HG03025 (cell line): Measurements from ENCODE around the gene TMEM40.

Experiments
- ATAC-seq: cut with Tn5 transposase; IDR thresholded peaks from one replicate; pipeline ENCODE4 v1.9.1; 2021; ENCODE audit warnings: mild to moderate bottlenecking, moderate library complexity; ENCODE audit not compliant: unreplicated experiment, low FRiP score

TMEM40 gene

GRCh38 chr3:12752809-12753208, 6.2 kb downstream of the TMEM40 start:
- no peak for ATAC-seq

GRCh38 chr3:12752102-12752501, 7.0 kb downstream of the TMEM40 start:
- ATAC-seq, result no peak

GRCh38 chr3:12751571-12751970, 7.5 kb downstream of the TMEM40 start:
- ATAC-seq, result no peak

GRCh38 chr3:12750658-12751071, 8.4 kb downstream of the TMEM40 start:
- ATAC-seq, result peak; percentile 46

GRCh38 chr3:12750223-12750622, 8.8 kb downstream of the TMEM40 start:
- ATAC-seq, result peak; percentile 18

- no peak for ATAC-seq
These were observed 10.6 kb downstream of the TMEM40 start for GRCh38 chr3:12748477-12748876.

GRCh38 chr3:12746419-12746818, 12.6 kb downstream of the TMEM40 start:
- ATAC-seq, result no peak

- ATAC-seq, result no peak
These were observed 14.7 kb downstream of the TMEM40 start for GRCh38 chr3:12744326-12744725.

GRCh38 chr3:12743583-12743982, 15.5 kb downstream of the TMEM40 start:
- ATAC-seq, result no peak

GRCh38 chr3:12742330-12743107, 16.5 kb downstream of the TMEM40 start:
- no peak for ATAC-seq

GRCh38 chr3:12741209-12741608, 17.9 kb downstream of the TMEM40 start:
- ATAC-seq, result no peak

GRCh38 chr3:12737833-12738232, 21.2 kb downstream of the TMEM40 start:
- ATAC-seq, result no peak

GRCh38 chr3:12737319-12737718, 21.7 kb downstream of the TMEM40 start:
- ATAC-seq, result no peak

GRCh38 chr3:12734960-12735359, 24.1 kb downstream of the TMEM40 start:
- no peak for ATAC-seq

- ATAC-seq, result no peak
These were observed 25.5 kb downstream of the TMEM40 start for GRCh38 chr3:12733566-12733965.

GRCh38 chr3:12730506-12731242, 28.4 kb downstream of the TMEM40 start:
- no peak for ATAC-seq

GRCh38 chr3:12729051-12729651, 29.9 kb downstream of the TMEM40 start:
- no peak for ATAC-seq

GRCh38 chr3:12727937-12728336, 31.1 kb downstream of the TMEM40 start:
- no peak for ATAC-seq

GRCh38 chr3:12727481-12727880, 31.6 kb downstream of the TMEM40 start:
- ATAC-seq, result no peak

- no peak for ATAC-seq
These were observed 33.6 kb downstream of the TMEM40 start for GRCh38 chr3:12725436-12725835.

GRCh38 chr3:12724794-12725193, 34.3 kb downstream of the TMEM40 start:
- no peak for ATAC-seq
